ENCODE results near the gene RAB7B. TPM values are rescaled to one million over a fixed set of nuclear protein-coding genes. Genes with fewer than 3 reads are reported as not detected.

RAB7B gene
- total RNA-seq, 4 donors from 2014 or later, result 4.8 to 12.6 (median 8.7) TPM

GRCh38 chr1:205950280-205950679 is 52.9 kb downstream of the RAB7B start:
- DNase-seq, result peak; percentile 91 to 92
- intact Hi-C loops (cut with DNase I), result no loop called here
- H3K4me3 ChIP-seq (replicated peaks in 1 of 3), result no peak overlapping the region

GRCh38 chr1:205949753-205950152 is 53.4 kb downstream of the RAB7B start:
- Histone ChIP-seq H3K36me3 (no peaks in the 10 kb centered on the region), H3K9me3 (no peaks in the 10 kb centered on the region), H3K27me3 (no peaks in the 10 kb centered on the region), H3K4me1 (peaks cover 27 to 52% of the 10 kb centered on the region in 2 donors), H3K27ac (peak overlapping the region; percentile 74 to 86 (median 81)), H3K4me3 (replicated peaks in 1 of 3) (no peak overlapping the region)
- WGBS, 2 donors, result 90 to 100% methylated on average over 1 of the region's 1 CpG
- TF ChIP-seq CTCF (IDR thresholded peaks at IDR 0.05) (no peak), POLR2A (IDR thresholded peaks at IDR 0.05) (no peak)
- peak; percentile 56 to 61 for DNase-seq
- intact Hi-C loops (cut with DNase I), result no loop called here

More at GRCh38 chr1:205950280-205950679, 52.9 kb downstream of the RAB7B start:
- 26 to 50% methylated on average over 6 of the region's 8 CpGs for WGBS, 2 donors
- Histone ChIP-seq H3K4me1 (peaks cover 27 to 52% of the 10 kb centered on the region in 2 donors), H3K9me3 (no peaks in the 10 kb centered on the region), H3K27me3 (no peaks in the 10 kb centered on the region), H3K36me3 (no peaks in the 10 kb centered on the region), H3K27ac (peak overlapping the region; percentile 74 to 86 (median 81))
- no peak for TF ChIP-seq CTCF (IDR thresholded peaks at IDR 0.05)
- no peak for TF ChIP-seq POLR2A (IDR thresholded peaks at IDR 0.05)

- TF ChIP-seq CTCF (IDR thresholded peaks at IDR 0.05) (no peak), POLR2A (IDR thresholded peaks at IDR 0.05) (no peak)
- no peak overlapping the region for H3K4me3 ChIP-seq (replicated peaks in 1 of 3)
- intact Hi-C loops (cut with DNase I), result no loop called here
- peaks cover 27 to 52% of the 10 kb centered on the region in 2 donors for H3K4me1 ChIP-seq
- H3K27ac ChIP-seq, result peak overlapping the region in 2 of 3 donors; percentile 24 to 81
- no peaks in the 10 kb centered on the region for H3K27me3 ChIP-seq
- 92 to 97% methylated on average over 3 of the region's 3 CpGs for WGBS, 2 donors
- H3K9me3 ChIP-seq, result no peaks in the 10 kb centered on the region
- no peak for DNase-seq
- H3K36me3 ChIP-seq, result no peaks in the 10 kb centered on the region
These were observed 54.3 kb downstream of the RAB7B start for GRCh38 chr1:205948886-205949285.

- TF ChIP-seq POLR2A (IDR thresholded peaks at IDR 0.05) (no peak), CTCF (IDR thresholded peaks at IDR 0.05) (no peak)
- Histone ChIP-seq H3K4me3 (replicated peaks in 1 of 3) (no peak overlapping the region), H3K27ac (no peak overlapping the region), H3K9me3 (no peaks in the 10 kb centered on the region), H3K36me3 (no peaks in the 10 kb centered on the region), H3K4me1 (peaks cover 27 to 46% of the 10 kb centered on the region in 2 donors), H3K27me3 (no peaks in the 10 kb centered on the region)
- intact Hi-C loops (cut with DNase I), result no loop called here
- 88% methylated on average over 4 of the region's 4 CpGs for WGBS, 2 donors
- DNase-seq, result no peak
These were observed 55.2 kb downstream of the RAB7B start for GRCh38 chr1:205948039-205948438.

- peaks cover 27 to 46% of the 10 kb centered on the region in 2 donors for H3K4me1 ChIP-seq
- DNase-seq, result peak; percentile 83 to 89
- no peaks in the 10 kb centered on the region for H3K36me3 ChIP-seq
- peak overlapping the region; percentile 13 to 65 (median 23) for H3K27ac ChIP-seq
- no peak overlapping the region for H3K4me3 ChIP-seq (replicated peaks in 1 of 3)
- no peak for TF ChIP-seq CTCF (IDR thresholded peaks at IDR 0.05)
- TF ChIP-seq POLR2A (IDR thresholded peaks at IDR 0.05), result peak in 1 of 2 donors; percentile 11
- intact Hi-C loops (cut with DNase I), result no loop called here
- H3K9me3 ChIP-seq, result no peaks in the 10 kb centered on the region
- WGBS, 2 donors, result 34 to 45% methylated on average over 2 to 4 of the region's 4 CpGs
- H3K27me3 ChIP-seq, result no peaks in the 10 kb centered on the region
These were observed 56.2 kb downstream of the RAB7B start for GRCh38 chr1:205947024-205947423.
